H9 (cell line): ENCODE measurements around the gene GRID1. TPM values are rescaled to one million over a fixed set of nuclear protein-coding genes. Genes with fewer than 3 reads are reported as not detected.

ENCODE experiments used
- DNase-seq: peaks from one replicate; pipeline ENCODE4 v3.0.0-alpha.2; 2017
- H2AFZ ChIP-seq: one replicate; pipeline ENCODE4 v1.6.1; 2013; ENCODE audit warnings: mild to moderate bottlenecking, low read length, control low read depth, moderate library complexity
- H2AK5ac ChIP-seq: 2 replicates; pipeline ENCODE4 v1.6.1; 2013; ENCODE audit warnings: low read length, control low read depth, mixed read lengths; ENCODE audit not compliant: insufficient read length
- H2BK120ac ChIP-seq: one replicate; pipeline ENCODE4 v1.6.1; 2013; ENCODE audit warnings: low read depth, mild to moderate bottlenecking, low read length, control low read depth, inconsistent platforms; ENCODE audit not compliant: poor library complexity, severe bottlenecking
- H2BK12ac ChIP-seq: 2 replicates; pipeline ENCODE4 v1.6.1; 2013; ENCODE audit warnings: low read length, control low read depth, mixed read lengths, low read depth; ENCODE audit not compliant: insufficient read length
- H2BK15ac ChIP-seq: 2 replicates; pipeline ENCODE4 v1.6.1; 2013; ENCODE audit warnings: low read depth, low read length, control low read depth
- H2BK20ac ChIP-seq: one replicate; pipeline ENCODE4 v1.6.1; 2013; ENCODE audit warnings: low read depth, mild to moderate bottlenecking, low read length, control low read depth, inconsistent platforms; ENCODE audit not compliant: poor library complexity, severe bottlenecking
- H2BK5ac ChIP-seq: 2 replicates; pipeline ENCODE4 v1.6.1; 2013; ENCODE audit warnings: low read length, control low read depth, mixed read lengths; ENCODE audit not compliant: insufficient read length
- H3K14ac ChIP-seq: 2 replicates; pipeline ENCODE4 v1.6.1; 2013; ENCODE audit warnings: low read length, control low read depth; ENCODE audit not compliant: insufficient read depth
- H3K18ac ChIP-seq: 2 replicates; pipeline ENCODE4 v1.6.1; 2013; ENCODE audit warnings: low read depth, mild to moderate bottlenecking, mixed read lengths, low read length, control low read depth; ENCODE audit not compliant: insufficient read length
- H3K23ac ChIP-seq: 2 replicates; pipeline ENCODE4 v1.6.1; 2013; ENCODE audit warnings: low read length, control low read depth, mixed read lengths, low read depth; ENCODE audit not compliant: insufficient read length
- H3K23me2 ChIP-seq: 2 replicates; pipeline ENCODE4 v1.6.1; 2013; ENCODE audit warnings: low read depth, mild to moderate bottlenecking, mixed read lengths, low read length, control low read depth; ENCODE audit not compliant: insufficient read length, poor library complexity, severe bottlenecking
- H3K27ac ChIP-seq: 2 replicates; pipeline ENCODE4 v1.5.1; 2013; ENCODE audit warnings: low read length, control low read depth, mixed read lengths, low read depth; ENCODE audit not compliant: insufficient read length
- H3K27me3 ChIP-seq: 2 replicates; pipeline ENCODE4 v1.6.1; 2013; ENCODE audit warnings: low read length, control low read depth, inconsistent platforms; ENCODE audit not compliant: insufficient read depth
- H3K4ac ChIP-seq: 2 replicates; pipeline ENCODE4 v1.6.1; 2013; ENCODE audit warnings: low read depth, mild to moderate bottlenecking, control low read depth, inconsistent platforms, low read length, moderate library complexity
- H3K4me1 ChIP-seq: 2 replicates; pipeline ENCODE4 v1.6.1; 2013; ENCODE audit warnings: low read length, control low read depth, inconsistent platforms; ENCODE audit not compliant: insufficient read depth
- H3K4me2 ChIP-seq: 2 replicates; pipeline ENCODE4 v1.6.1; 2013; ENCODE audit warnings: low read length, control low read depth, mixed read lengths; ENCODE audit not compliant: insufficient read length, insufficient read depth
- H3K56ac ChIP-seq: 2 replicates; pipeline ENCODE4 v1.6.1; 2013; ENCODE audit warnings: low read depth, mild to moderate bottlenecking, mixed read lengths, low read length, control low read depth; ENCODE audit not compliant: insufficient read length
- H3K79me1 ChIP-seq: 2 replicates; pipeline ENCODE4 v1.6.1; 2013; ENCODE audit warnings: low read depth, mild to moderate bottlenecking, moderate library complexity, low read length, control low read depth, inconsistent platforms; ENCODE audit not compliant: insufficient read depth, poor library complexity, severe bottlenecking
- H3K79me2 ChIP-seq: 2 replicates; pipeline ENCODE4 v1.6.1; 2013; ENCODE audit warnings: low read length, control low read depth, inconsistent platforms; ENCODE audit not compliant: insufficient read depth
- H3K9ac ChIP-seq: 2 replicates; pipeline ENCODE4 v1.6.1; 2013; ENCODE audit warnings: low read length, control low read depth, mixed read lengths; ENCODE audit not compliant: insufficient read length; ENCODE audit errors: extremely low read depth
- H3K9me3 ChIP-seq: one replicate; pipeline ENCODE4 v1.6.1; 2013; ENCODE audit warnings: low read depth, low read length, inconsistent platforms; ENCODE audit not compliant: control insufficient read depth
- H3T11ph ChIP-seq: one replicate; pipeline ENCODE4 v1.6.1; 2013; ENCODE audit warnings: mild to moderate bottlenecking, low read length, control low read depth, inconsistent platforms
- H4K20me1 ChIP-seq: one replicate; pipeline ENCODE4 v1.6.1; 2013; ENCODE audit not compliant: control insufficient read depth, insufficient read length, insufficient read depth
- H4K5ac ChIP-seq: 2 replicates; pipeline ENCODE4 v1.6.1; 2013; ENCODE audit warnings: low read depth, mild to moderate bottlenecking, mixed read lengths, low read length, control low read depth; ENCODE audit not compliant: insufficient read length
- H4K8ac ChIP-seq: replicated peaks from 2 replicates; pipeline ENCODE4 v1.6.1; 2013; ENCODE audit warnings: low read length, control low read depth, mixed read lengths, low read depth; ENCODE audit not compliant: insufficient read length
- H4K91ac ChIP-seq: 2 replicates; pipeline ENCODE4 v1.6.1; 2013; ENCODE audit warnings: low read depth, mild to moderate bottlenecking, moderate library complexity, mixed read lengths, low read length, control low read depth; ENCODE audit not compliant: insufficient read length
- H3K27ac Mint-ChIP-seq, 3 experiments: 2 replicates in 2 of 3; 3 replicates in 1 of 3; pipeline ENCODE4 v1.8.0; 2020 to 2021; ENCODE audit warnings: mixed read lengths in 3 of 3, mild to moderate bottlenecking in 1 of 3, moderate library complexity in 1 of 3
- H3K27me3 Mint-ChIP-seq: 2 replicates; pipeline ENCODE4 v1.8.0; 2021; ENCODE audit warnings: low read depth, mild to moderate bottlenecking, moderate library complexity, mixed read lengths
- H3K36me3 Mint-ChIP-seq, 3 experiments: 2 replicates in 2 of 3; 3 replicates in 1 of 3; pipeline ENCODE4 v1.8.0; 2020 to 2021; ENCODE audit warnings: low read depth in 3 of 3, mixed read lengths in 3 of 3; ENCODE audit not compliant: insufficient read depth in 1 of 3
- H3K4me1 Mint-ChIP-seq, 2 experiments: 2 replicates each; pipeline ENCODE4 v1.8.0; 2020; ENCODE audit warnings: mixed read lengths in 2 of 2
- H3K4me3 Mint-ChIP-seq, 2 experiments: 2 replicates in 1 of 2; 3 replicates in 1 of 2; pipeline ENCODE4 v1.8.0; 2020 to 2021; ENCODE audit warnings: mild to moderate bottlenecking in 2 of 2, mixed read lengths in 2 of 2, moderate library complexity in 1 of 2
- H3K9me3 Mint-ChIP-seq, 2 experiments: 2 replicates in 1 of 2; 3 replicates in 1 of 2; pipeline ENCODE4 v1.8.0; 2020; ENCODE audit warnings: mild to moderate bottlenecking in 2 of 2, mixed read lengths in 2 of 2, moderate library complexity in 1 of 2
- CTCF ChIP-seq: fragments of 200-600 bp; sonication (generic); conservative IDR thresholded peaks from 3 replicates; pipeline ENCODE4 v1.8.0; 2021; ENCODE audit warnings: antibody characterized with exemption, mild to moderate bottlenecking
- WGBS: extraction: QIAGEN DNeasy Blood & Tissue Kit; methylation state at CpG from one replicate; pipeline ENCODE4 v1.1.7; 2013; ENCODE audit warnings: missing lambda C conversion rate, low lambda C conversion rate, mixed read lengths; ENCODE audit not compliant: insufficient read length; ENCODE audit errors: extremely low coverage; 5-methylcytosine and 5-hydroxymethylcytosine counted together
- total RNA-seq: library from RNA; stranded (reverse); gene quantifications from 2 replicates; pipeline ENCODE4 v1.2.1, GENCODE V29; 2021

GRID1 gene
- total RNA-seq, 1 experiment from 2014 or later = 0.35 TPM

DNA sequence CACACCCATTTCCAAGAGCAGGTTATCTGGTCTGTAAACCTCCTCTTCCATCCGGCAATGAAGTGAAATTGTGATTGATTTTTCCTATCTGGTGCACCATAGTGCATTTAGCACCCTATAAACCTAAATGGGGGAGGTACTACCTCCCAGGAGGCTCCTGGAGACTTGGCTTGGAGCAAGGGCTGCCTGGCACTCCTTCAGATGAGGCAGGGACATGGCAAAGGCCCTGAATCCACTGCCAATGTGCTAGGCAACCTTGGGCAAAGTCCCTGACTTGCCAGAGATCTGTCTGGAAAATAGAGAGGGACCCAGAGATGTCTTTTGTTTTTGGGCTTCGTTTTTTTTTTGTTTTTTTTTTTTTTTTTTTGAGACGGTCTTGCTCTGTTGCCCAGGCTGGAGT lies 6.7 kb upstream of the GRID1 start:
- H2BK5ac ChIP-seq = no peak overlapping the region
- no peaks in the 10 kb centered on the region for H3K9me3 Mint-ChIP-seq
- peaks cover 24% of the 10 kb centered on the region for H3K27me3 ChIP-seq

More for the DNA sequence above, 6.7 kb upstream of the GRID1 start:
- no CpG with 5 or more reads among the region's 3 CpGs for WGBS
- H3K23me2 ChIP-seq = no peaks in the 10 kb centered on the region
- no peak for TF ChIP-seq CTCF
- H3K23ac ChIP-seq = no peak overlapping the region
- H2BK20ac ChIP-seq = no peak overlapping the region
- H3K79me1 ChIP-seq = no peaks in the 10 kb centered on the region
- H4K5ac ChIP-seq = no peak overlapping the region
- H3K27ac ChIP-seq = no peak overlapping the region
- no peak overlapping the region for H2AK5ac ChIP-seq
- H3K18ac ChIP-seq = no peak overlapping the region
- no peaks in the 10 kb centered on the region for H3K9me3 ChIP-seq
- no peak overlapping the region for H3T11ph ChIP-seq
- no peak overlapping the region for H2BK120ac ChIP-seq
- no peak overlapping the region for H3K14ac ChIP-seq
- H4K8ac ChIP-seq = no peak overlapping the region
- H3K36me3 Mint-ChIP-seq = no peaks in the 10 kb centered on the region
- no peaks in the 10 kb centered on the region for H3K79me2 ChIP-seq
- peaks cover 93% of the 10 kb centered on the region for H3K27me3 Mint-ChIP-seq
- H3K4ac ChIP-seq = no peak overlapping the region
- H4K91ac ChIP-seq = no peak overlapping the region
- H3K4me3 Mint-ChIP-seq = no peak overlapping the region
- no peak overlapping the region for H3K27ac Mint-ChIP-seq
- DNase-seq = no peak
- H2BK12ac ChIP-seq = no peak overlapping the region
- no peak overlapping the region for H2AFZ ChIP-seq
- no peak overlapping the region for H3K56ac ChIP-seq
- no peak overlapping the region for H3K4me2 ChIP-seq
- H4K20me1 ChIP-seq = no peaks in the 10 kb centered on the region
- no peak overlapping the region for H3K9ac ChIP-seq
- no peaks in the 10 kb centered on the region for H3K4me1 Mint-ChIP-seq
- no peaks in the 10 kb centered on the region for H3K4me1 ChIP-seq
- no peak overlapping the region for H2BK15ac ChIP-seq
